Measurements from ENCODE around the gene MINDY4B. TPM values are rescaled to one million over a fixed set of nuclear protein-coding genes. Genes with fewer than 3 reads are reported as not detected.

MINDY4B gene
- total and polyA plus RNA-seq, 2 of the 4 experiments (the other 2 are of a cell fraction), result not detected

GRCh38 chr3:150830094-150830681 lies 75.1 kb downstream of the MINDY4B start:
- intact Hi-C loops (cut with micrococcal nuclease), result loop anchor here (5.0 kb wide), 1 partner anchor 52 kb away; no protein-coding TSS in a partner anchor
- no peak for ATAC-seq (ENCODE audit: low read depth)
- peaks cover 17% of the 10 kb centered on the region for H3K27me3 ChIP-seq (ENCODE audit: control insufficient read depth, insufficient read depth, low read length)

More at GRCh38 chr3:150830094-150830681, 75.1 kb downstream of the MINDY4B start:
- Histone ChIP-seq H2AK9ac (replicated peaks; ENCODE audit: low read depth, low read length, poor library complexity) (no peak overlapping the region), H3K9me1 (ENCODE audit: insufficient read depth, low read length) (no peaks in the 10 kb centered on the region), H3K9me3 (ENCODE audit: control insufficient read depth, insufficient read depth, low read length) (no peaks in the 10 kb centered on the region), H2AFZ (replicated peaks; ENCODE audit: low read length, poor library complexity) (no peak overlapping the region), H4K8ac (ENCODE audit: low read depth in 2 of 2, low read length in 2 of 2) (no peak overlapping the region), H4K91ac (ENCODE audit: insufficient read depth, low read depth, low read length) (no peak overlapping the region), H3K4me1 (ENCODE audit: control insufficient read depth, insufficient read depth, low read length) (no peaks in the 10 kb centered on the region), H2BK20ac (ENCODE audit: low read depth, low read length) (no peak overlapping the region), H4K5ac (ENCODE audit: low read depth, low read length) (no peak overlapping the region), H2BK15ac (ENCODE audit: low read depth, low read length) (no peak overlapping the region), H2BK120ac (ENCODE audit: low read depth, low read length) (no peak overlapping the region), H3K18ac (ENCODE audit: low read depth, low read length) (no peak overlapping the region), H4K20me1 (ENCODE audit: insufficient read depth, low read length) (no peaks in the 10 kb centered on the region), H3K4me3 (ENCODE audit: insufficient read depth, low read depth, low read length) (no peak overlapping the region), H3K14ac (replicated peaks; ENCODE audit: low read depth, low read length) (no peak overlapping the region), H3K4me2 (ENCODE audit: low read depth, low read length) (no peak overlapping the region), H3K9ac (ENCODE audit: low read depth, low read length) (no peak overlapping the region), H3K36me3 (ENCODE audit: control insufficient read depth, insufficient read depth, low read length) (no peaks in the 10 kb centered on the region), H2AK5ac (ENCODE audit: low read depth, low read length) (no peak overlapping the region), H3K56ac (ENCODE audit: extremely low read depth, insufficient read depth, low read length) (no peak overlapping the region), H3K4ac (ENCODE audit: low read depth, low read length) (no peak overlapping the region), H3K27ac (ENCODE audit: insufficient read depth, low read length) (no peak overlapping the region), H3K23ac (ENCODE audit: low read depth, low read length) (no peak overlapping the region), H2BK5ac (ENCODE audit: low read depth, low read length, poor library complexity, severe bottlenecking) (no peak overlapping the region), H3K79me1 (ENCODE audit: low read depth in 1 of 2, low read length in 2 of 2) (no peaks in the 10 kb centered on the region)
- WGBS, 2 experiments (ENCODE audit: extremely low coverage in 2 of 2, insufficient read length in 1 of 2), result 100% methylated on average over 1 of the region's 6 CpGs; no CpG with 5 or more reads in 1 of the 2 experiments
- ChIA-PET CTCF (interaction anchor here (0.6 to 0.8 kb wide), 2 partner anchors 18 to 19 kb away, joined by 3 read pairs; no protein-coding TSS in a partner anchor), POLR2A (ENCODE audit: unreplicated experiment) (no interaction called here)
- no peak for DNase-seq
- BruUV-seq (replicated peaks), result no TSS peak
- dilution Hi-C loops (cut with HindIII; ENCODE audit: low sequenced_read_pairs, unreplicated experiment), result no loop called here
- in situ Hi-C loops (cut with MboI; ENCODE audit: low sequenced_read_pairs), result no loop called here
- TF ChIP-seq CTCF (conservative IDR thresholded peaks at IDR 0.05; ENCODE audit: low read depth, low read length) (no peak), NFE2L2 (IDR thresholded peaks at IDR 0.05; ENCODE audit: low read depth, low read length) (no peak), MXI1 (IDR thresholded peaks at IDR 0.05; ENCODE audit: borderline replicate concordance, low read depth, low read length) (no peak), USF2 (IDR thresholded peaks at IDR 0.05; ENCODE audit: low read depth, low read length) (no peak), POLR2A (IDR thresholded peaks at IDR 0.05; ENCODE audit: low read depth, low read length) (no peak), RCOR1 (IDR thresholded peaks at IDR 0.05; ENCODE audit: insufficient replicate concordance, low read length) (no peak), RFX5 (IDR thresholded peaks at IDR 0.05; ENCODE audit: low read depth, low read length) (no peak), ELK1 (IDR thresholded peaks at IDR 0.05; ENCODE audit: borderline replicate concordance, low read depth, low read length) (no peak), BHLHE40 (IDR thresholded peaks at IDR 0.05; ENCODE audit: low read depth, low read length) (no peak), SMC3 (IDR thresholded peaks at IDR 0.05; ENCODE audit: low read depth, low read length) (no peak), FOS (IDR thresholded peaks at IDR 0.05; ENCODE audit: low read depth, low read length) (no peak), MAZ (IDR thresholded peaks at IDR 0.05; ENCODE audit: borderline replicate concordance, low read depth, low read length) (no peak), MAFK (IDR thresholded peaks at IDR 0.05; ENCODE audit: low read depth, low read length) (no peak), CHD1 (IDR thresholded peaks at IDR 0.05; ENCODE audit: low read depth, low read length) (no peak), CEBPB (IDR thresholded peaks at IDR 0.05; ENCODE audit: low read depth, low read length) (no peak), RAD21 (IDR thresholded peaks at IDR 0.05; ENCODE audit: low read length) (no peak)
